GM18526 (cell line): ENCODE results near the gene SMTNL2.

Experiments used
- POLR2A ChIP-seq: IDR thresholded peaks from 3 replicates; pipeline ENCODE4 v1.6.1; 2011; ENCODE audit not compliant: insufficient read length; ENCODE audit errors: extremely low read depth

SMTNL2 gene

GRCh38 chr17:4584101-4584916 is at the start of gene SMTNL2:
Gene SMTNL2, plus strand, starts transcription at chr17:4584529. Its CDS starts 77 bp downstream, at chr17:4584606.
- no peak for TF ChIP-seq POLR2A

- TF ChIP-seq POLR2A, result no peak
Observed at GRCh38 chr17:4534928-4535666, 49.2 kb upstream of the SMTNL2 start.

GRCh38 chr17:4535667-4536258 is 48.6 kb upstream of the SMTNL2 start:
- TF ChIP-seq POLR2A, result no peak

- TF ChIP-seq POLR2A, result no peak
Observed at GRCh38 chr17:4536259-4536741, 48.0 kb upstream of the SMTNL2 start.

GRCh38 chr17:4536742-4537411 is 47.5 kb upstream of the SMTNL2 start:
- TF ChIP-seq POLR2A, result no peak

- no peak for TF ChIP-seq POLR2A
Observed at GRCh38 chr17:4537451-4538235, 46.7 kb upstream of the SMTNL2 start.

GRCh38 chr17:4538236-4539002 is 45.9 kb upstream of the SMTNL2 start:
- no peak for TF ChIP-seq POLR2A

- no peak for TF ChIP-seq POLR2A
Observed at GRCh38 chr17:4539025-4539424, 45.3 kb upstream of the SMTNL2 start.

- TF ChIP-seq POLR2A, result no peak
Observed at GRCh38 chr17:4539576-4540223, 44.6 kb upstream of the SMTNL2 start.

GRCh38 chr17:4540224-4540651 is 44.1 kb upstream of the SMTNL2 start:
- TF ChIP-seq POLR2A, result no peak

- no peak for TF ChIP-seq POLR2A
Observed at GRCh38 chr17:4540687-4541327, 43.5 kb upstream of the SMTNL2 start.

- TF ChIP-seq POLR2A, result no peak
Observed at GRCh38 chr17:4541328-4542002, 42.9 kb upstream of the SMTNL2 start.

- no peak for TF ChIP-seq POLR2A
Observed at GRCh38 chr17:4542003-4542725, 42.2 kb upstream of the SMTNL2 start.
